Measurements from ENCODE around the gene ZNF497.
"Not testable (repeated sequence)": the region's sequence is repeated elsewhere in the genome, so short reads cannot be mapped to it uniquely, and the experiment has no call there.

ZNF497 gene

DNA sequence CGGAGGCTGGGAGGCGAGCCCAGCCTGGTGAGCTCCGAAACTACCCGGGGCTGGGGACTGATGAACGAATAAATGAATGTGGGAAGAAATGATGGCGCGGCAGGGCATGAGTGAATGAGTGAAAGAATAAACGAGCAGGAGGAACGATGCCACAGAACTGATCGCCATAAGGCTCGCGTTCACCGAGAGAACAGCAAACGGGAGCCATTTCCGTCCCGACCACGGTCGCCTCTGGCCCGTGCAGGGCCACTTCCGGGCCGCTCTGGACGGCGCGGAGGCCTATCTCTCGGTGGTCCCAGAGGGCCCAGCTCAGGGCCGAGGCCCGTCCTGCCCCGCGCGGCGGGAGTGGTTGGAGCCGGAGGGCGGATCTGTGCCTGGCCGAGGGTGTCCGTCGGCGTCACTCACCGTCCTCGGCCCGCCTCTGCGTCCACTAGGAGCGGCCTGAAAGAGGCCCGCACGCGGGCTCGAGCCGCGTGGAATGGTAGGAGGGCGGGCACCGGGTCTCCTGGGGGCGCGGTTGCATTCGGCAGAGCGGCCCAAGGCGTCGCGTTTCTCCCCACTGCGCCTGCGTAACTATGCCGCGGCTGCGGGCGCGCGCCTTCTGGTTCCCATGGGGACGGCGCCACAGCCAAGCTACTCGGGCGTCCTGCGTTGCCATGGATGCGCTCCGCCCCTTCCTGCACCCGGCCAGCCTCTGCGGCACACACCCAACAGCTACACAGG, at the start of gene ZNF497:
Gene ZNF497 (minus strand): TSS at position 480 of the 723 bp plus-strand sequence. CDS start 5,116 bp downstream, outside the sequence.
- peak; percentile 91 for DNase-seq (ENCODE audit: low read depth)

DNA sequence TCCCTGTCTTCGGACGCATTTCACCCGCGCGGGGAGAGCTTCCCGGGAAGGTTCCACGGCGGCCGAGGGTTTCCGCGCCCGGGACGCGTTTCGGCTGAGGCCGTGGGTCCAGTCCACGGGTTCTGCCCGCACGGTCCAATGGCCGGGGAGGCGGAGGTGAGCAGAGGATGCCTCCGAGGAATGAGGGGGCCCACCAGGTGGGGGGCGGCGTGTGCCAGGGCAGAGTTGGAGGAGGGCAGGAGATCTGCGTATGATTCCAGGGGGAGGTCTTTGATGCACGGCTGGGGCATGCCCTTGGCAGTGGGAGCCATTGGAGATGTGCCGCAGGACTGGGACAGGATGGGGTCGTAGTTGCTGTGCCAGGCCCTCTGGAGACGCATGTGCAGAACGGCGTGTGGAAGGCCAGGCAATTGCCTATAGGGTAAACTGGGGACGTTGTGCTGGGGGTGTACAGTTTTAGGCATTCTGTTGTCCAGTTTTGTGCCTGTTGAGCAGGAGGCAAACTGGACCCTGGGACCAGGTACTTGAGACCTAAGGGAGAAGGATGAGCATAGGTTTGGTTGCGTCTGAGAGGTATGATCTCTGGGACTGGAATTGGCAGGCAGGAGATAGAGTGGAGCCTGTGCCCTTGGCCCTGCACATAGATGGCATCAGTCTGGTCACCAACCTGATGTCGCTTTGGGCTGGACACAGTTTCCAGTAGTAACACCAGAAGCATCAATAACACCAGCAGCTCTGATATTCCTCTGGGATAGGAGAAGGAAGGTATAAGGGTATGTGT, 46.6 kb upstream of the ZNF497 start:
- DNase-seq (ENCODE audit: low read depth), result no peak

- peak; percentile 81 for DNase-seq (ENCODE audit: low read depth)
Measured at GRCh38 chr19:58408152-58409009, 45.8 kb upstream of the ZNF497 start, which contains the start of gene ZNF584. ZNF584 (plus strand) TSS chr19:58408649; CDS start chr19:58409148, 499 bp downstream.

- DNase-seq (ENCODE audit: low read depth), result no peak
Measured at GRCh38 chr19:58407658-58408151, 45.2 kb upstream of the ZNF497 start.

DNA sequence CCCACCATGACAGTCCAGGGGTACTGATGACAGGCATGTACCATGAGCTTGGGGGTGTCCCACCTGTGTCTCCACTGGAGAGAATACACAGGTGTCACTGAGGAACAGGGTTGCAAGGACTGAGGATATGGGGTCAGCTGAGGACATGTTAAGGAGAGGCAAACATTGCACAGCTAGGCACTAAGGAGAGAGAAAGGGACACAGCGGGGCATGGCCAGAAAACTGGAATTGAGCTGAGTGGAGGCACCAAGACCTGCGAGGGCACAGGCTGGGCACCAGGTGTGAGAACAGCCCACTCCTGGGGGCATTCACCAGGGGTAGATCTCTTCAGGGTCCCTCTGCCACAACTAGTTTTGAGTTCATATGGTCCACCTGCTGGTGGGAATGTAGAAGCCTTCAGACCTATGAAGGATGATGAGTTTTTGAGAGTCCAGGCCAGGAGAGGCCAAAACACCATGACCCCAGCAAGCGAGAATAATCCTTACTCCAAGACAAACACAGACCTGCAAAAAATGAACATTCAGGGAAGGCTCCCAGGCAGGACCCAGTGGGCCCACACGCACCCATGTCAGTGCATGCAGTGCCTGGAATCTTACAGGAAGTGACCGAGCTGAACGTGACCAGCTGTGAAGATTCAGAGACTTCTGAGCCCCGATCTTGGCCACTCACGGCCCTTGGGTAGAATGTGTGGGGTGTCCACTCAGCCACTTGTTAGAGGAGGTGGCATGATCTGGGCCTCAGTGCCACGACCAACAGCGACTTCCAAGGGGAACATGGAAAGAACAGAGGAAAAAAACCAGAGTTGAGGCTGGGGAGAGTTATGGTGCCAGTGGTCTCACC, 44.5 kb upstream of the ZNF497 start:
- DNase-seq (ENCODE audit: low read depth), result no peak

- not testable (repeated sequence) for DNase-seq (ENCODE audit: low read depth)
Measured at GRCh38 chr19:58403920-58404478, 41.4 kb upstream of the ZNF497 start.

DNA sequence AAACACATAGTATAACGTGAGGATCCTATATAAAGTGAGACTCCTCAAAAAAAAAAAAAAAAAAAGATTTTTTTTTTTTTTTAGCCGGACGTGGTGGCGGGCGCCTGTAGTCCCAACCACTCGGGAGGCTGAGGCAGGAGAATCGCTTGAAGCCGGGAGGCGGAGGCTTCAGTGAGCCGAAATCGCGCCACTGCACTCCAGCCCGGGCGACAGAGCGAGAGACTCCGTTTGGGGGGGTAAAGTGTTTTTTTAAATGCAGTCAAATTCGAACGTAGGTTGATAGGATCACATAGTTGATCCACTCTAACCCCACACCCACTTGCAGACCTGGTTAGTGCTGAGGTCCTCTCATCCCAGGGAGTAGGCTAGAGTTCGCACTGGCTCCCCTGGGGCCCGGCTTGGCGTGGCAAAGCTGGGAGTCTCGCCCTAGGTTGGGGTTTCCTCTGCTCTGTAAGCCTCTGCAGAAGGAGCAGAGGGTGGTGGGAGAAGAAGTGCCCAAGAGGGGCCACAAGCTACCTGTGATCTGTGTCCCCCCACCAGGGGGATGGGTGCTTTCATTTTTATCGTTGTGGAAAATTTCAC, 39.4 kb upstream of the ZNF497 start:
- no peak for DNase-seq (ENCODE audit: low read depth)

- peak; percentile 98 for DNase-seq (ENCODE audit: low read depth)
Measured at GRCh38 chr19:58400916-58401839, 38.6 kb upstream of the ZNF497 start.

GRCh38 chr19:58400316-58400915, 37.9 kb upstream of the ZNF497 start:
- no peak for DNase-seq (ENCODE audit: low read depth)

GRCh38 chr19:58399903-58400302, 37.4 kb upstream of the ZNF497 start:
- DNase-seq (ENCODE audit: low read depth), result no peak

DNA sequence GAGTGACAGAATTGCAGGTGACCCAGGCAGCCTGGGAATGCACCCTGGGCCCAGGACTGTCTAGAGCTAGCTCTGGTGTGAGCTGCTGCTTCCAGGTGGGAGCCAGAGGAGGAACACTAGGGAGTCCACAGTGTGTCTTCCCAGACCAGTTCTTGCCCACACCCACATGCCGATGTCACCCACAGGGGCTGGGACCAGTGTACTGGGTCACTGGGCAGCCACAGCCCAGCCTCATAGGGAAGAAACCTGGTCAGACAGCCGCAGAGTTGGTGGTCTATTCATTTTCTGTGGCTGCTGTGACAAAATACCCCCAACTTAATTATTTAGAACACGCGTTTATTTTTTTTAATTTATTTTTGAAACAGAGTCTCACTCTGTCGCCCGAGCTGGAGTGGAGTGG, 36.0 kb upstream of the ZNF497 start:
- DNase-seq (ENCODE audit: low read depth), result no peak

DNA sequence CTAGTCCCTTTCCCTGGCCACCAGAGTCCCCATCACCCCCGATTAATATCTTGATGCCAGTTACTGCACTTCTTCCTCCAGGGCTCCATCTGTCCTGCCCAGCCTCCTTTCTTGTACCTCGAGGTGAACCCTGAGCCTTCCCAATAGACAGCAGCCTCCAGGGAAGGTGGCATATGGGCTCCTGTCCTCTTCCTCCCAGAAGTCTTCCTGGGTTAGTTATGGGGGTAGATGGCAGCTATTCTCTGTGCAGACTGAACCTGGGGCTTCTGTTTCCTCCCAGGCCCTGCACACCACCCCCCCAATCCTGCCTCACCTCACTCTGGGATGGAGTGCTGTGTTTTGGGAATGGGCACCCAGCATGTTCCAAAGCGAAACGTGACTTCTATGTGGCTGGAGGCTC, 35.5 kb upstream of the ZNF497 start:
- DNase-seq (ENCODE audit: low read depth), result no peak

GRCh38 chr19:58397533-58398037, 35.0 kb upstream of the ZNF497 start:
- DNase-seq (ENCODE audit: low read depth), result no peak

DNA sequence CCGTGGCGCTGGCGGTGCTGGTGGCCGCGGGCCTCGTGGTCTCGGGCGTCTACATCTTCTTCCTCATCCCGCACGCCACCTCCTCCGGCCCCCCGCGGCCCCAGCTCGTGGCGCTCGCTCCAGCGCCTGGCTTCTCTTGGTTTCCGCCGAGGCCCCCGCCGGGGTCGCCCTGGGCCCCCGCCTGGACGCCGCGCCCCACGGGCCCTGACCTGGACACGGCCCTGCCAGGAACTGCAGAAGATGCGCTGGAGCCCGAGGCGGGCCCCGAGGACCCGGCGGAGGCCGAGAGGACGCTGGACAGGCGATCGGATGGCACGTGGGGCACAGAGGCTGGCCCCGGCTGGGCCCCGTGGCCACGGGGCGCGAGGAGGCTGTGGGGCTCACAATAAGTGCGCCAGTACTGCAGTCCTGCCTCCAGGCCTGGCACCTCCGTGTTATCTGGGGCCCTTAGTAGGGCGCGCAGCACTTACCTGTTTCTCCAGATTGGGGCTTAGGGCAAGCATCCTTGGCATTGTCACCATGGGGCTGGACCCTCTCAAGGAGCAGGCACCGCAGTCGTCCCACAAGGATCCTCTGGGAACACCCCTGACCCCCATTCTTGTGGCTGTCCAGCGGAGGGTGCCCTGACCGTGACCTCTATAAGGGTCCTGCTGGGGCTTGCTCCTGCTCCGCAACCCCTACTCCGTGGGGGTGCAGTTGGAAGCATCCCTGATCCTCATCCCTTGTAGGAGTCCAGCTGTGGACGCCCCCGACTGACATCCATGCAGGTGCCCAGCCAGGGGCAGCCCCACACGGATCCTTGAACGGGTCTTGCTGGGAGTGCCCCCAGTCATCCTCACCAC, 34.4 kb upstream of the ZNF497 start:
- no peak for DNase-seq (ENCODE audit: low read depth)

DNA sequence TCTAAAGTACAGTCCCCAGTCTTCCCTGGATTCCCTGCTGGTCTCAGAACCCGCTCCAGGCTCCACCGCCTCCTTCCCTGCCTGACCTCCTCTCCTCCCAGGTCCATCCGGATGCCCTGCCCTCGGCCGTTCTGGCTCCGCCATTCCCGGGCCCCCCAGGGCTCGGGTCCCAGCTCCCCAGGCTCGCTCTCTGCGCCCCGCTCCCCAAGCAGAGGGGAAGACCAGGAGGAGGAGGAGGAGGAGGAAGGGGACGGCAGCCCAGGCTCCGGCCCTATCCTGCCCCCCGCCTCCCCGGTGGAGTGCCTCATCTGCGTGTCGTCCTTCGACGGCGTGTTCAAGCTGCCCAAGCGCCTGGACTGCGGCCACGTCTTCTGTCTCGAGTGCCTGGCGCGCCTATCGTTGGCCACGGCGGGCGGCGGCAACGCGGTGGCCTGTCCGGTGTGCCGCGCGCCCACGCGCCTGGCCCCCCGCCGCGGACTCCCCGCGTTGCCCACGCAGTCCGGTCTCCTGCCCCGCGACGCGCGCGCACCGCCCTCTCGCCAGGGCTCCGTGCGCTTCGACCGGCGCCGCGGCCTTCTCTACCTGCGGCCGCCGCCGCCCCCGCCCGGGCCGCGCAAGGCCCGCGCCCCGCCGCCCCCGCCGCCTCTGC, 33.6 kb upstream of the ZNF497 start:
- DNase-seq (ENCODE audit: low read depth), result no peak

DNA sequence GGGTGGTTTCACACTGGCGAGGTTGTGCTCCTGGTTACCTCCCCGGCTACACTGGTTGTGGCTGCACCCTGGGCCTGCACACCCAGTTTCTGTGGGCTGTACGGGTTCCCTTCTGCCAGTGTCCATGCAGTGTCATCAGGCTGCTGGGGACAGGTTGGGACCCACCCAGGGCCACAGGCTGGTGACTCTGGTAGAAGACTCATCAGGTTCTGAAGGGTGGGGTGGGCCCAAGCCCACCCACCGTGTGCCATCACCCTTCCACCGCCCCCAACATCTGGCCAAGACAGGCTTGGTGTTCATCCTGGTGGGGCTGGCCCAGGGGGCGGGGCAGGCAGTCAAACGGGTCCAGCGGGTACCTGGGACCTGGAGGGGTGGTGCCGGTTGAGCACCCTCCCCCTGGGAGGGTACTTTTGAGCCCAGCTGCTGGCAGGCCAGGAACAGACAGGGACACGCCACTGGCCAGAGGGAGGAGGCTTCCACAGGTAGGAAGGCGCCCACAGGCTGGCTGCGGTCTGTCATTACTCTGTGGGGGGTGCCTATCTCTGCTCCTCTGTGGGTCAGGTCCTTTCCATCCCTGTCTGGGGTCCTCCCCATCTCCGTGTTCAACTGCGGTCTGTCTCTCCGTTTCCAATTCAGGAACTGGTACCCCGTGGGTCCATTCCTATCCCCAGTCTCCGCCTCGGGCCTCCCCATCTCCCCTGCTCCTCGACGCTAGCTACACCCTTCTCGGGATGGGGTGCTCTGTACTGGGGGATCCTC, 32.8 kb upstream of the ZNF497 start, which contains the start of gene RNF225:
Gene RNF225 (plus strand): TSS at position 437 of the 759 bp plus-strand sequence. CDS start 434 bp downstream, outside the sequence.
- no peak for DNase-seq (ENCODE audit: low read depth)
